GM10266 (cell line): ENCODE measurements around the gene HLA-G.

Experiments
- DNase-seq: peaks from one replicate; pipeline ENCODE4 v3.0.0; 2012; ENCODE audit errors: extremely low spot score
- CTCF ChIP-seq: IDR thresholded peaks from 2 replicates; pipeline ENCODE4 v1.5.1; 2012; ENCODE audit warnings: mild to moderate bottlenecking, low read depth; ENCODE audit not compliant: control insufficient read depth, insufficient read depth; ENCODE audit errors: missing control alignments

The HLA-G gene

GRCh38 chr6:29816030-29816429 lies 11.6 kb upstream of the HLA-G start:
- DNase-seq, result no peak
- TF ChIP-seq CTCF, result no peak

- no peak for DNase-seq
- TF ChIP-seq CTCF, result no peak
Measured at GRCh38 chr6:29818892-29819291, 8.7 kb upstream of the HLA-G start.

GRCh38 chr6:29824144-29824543 lies 3.5 kb upstream of the HLA-G start:
- no peak for TF ChIP-seq CTCF
- DNase-seq, result no peak

GRCh38 chr6:29825848-29826247 lies 1.8 kb upstream of the HLA-G start:
- no peak for TF ChIP-seq CTCF
- no peak for DNase-seq

GRCh38 chr6:29826271-29826670 lies 1.4 kb upstream of the HLA-G start:
- no peak for TF ChIP-seq CTCF
- DNase-seq, result no peak

- TF ChIP-seq CTCF, result no peak
- no peak for DNase-seq
Measured at GRCh38 chr6:29828471-29828797, 809 bp downstream of the HLA-G start.

- no peak for TF ChIP-seq CTCF
- DNase-seq, result no peak
Measured at GRCh38 chr6:29829766-29830165, 2.1 kb downstream of the HLA-G start.
